AG09309 (cell line): ENCODE data around the gene FBXO21.

Experiments used
- DNase-seq: peaks from one replicate; pipeline ENCODE4 v3.0.0-alpha.2; 2010; ENCODE audit warnings: low read depth
- H3K4me3 ChIP-seq: 2 replicates; pipeline ENCODE4 v1.5.1; 2011; ENCODE audit warnings: mild to moderate bottlenecking, low read depth, low read length, moderate library complexity; ENCODE audit not compliant: control insufficient read depth
- CTCF ChIP-seq: IDR thresholded peaks from 2 replicates; pipeline ENCODE4 v1.5.1; 2011; ENCODE audit warnings: mild to moderate bottlenecking, low read depth, low read length, inconsistent platforms; ENCODE audit not compliant: insufficient read depth, control insufficient read depth; ENCODE audit errors: missing control alignments

Gene FBXO21

GRCh38 chr12:117127933-117128823, 62.1 kb downstream of the FBXO21 start:
- no peak for DNase-seq
- TF ChIP-seq CTCF, result no peak
- no peak overlapping the region for H3K4me3 ChIP-seq

- no peak for TF ChIP-seq CTCF
- DNase-seq, result no peak
- no peak overlapping the region for H3K4me3 ChIP-seq
These were observed 63.9 kb downstream of the FBXO21 start for GRCh38 chr12:117126335-117126734.

GRCh38 chr12:117125767-117126166, 64.5 kb downstream of the FBXO21 start:
- DNase-seq, result no peak
- no peak overlapping the region for H3K4me3 ChIP-seq
- TF ChIP-seq CTCF, result no peak

DNA sequence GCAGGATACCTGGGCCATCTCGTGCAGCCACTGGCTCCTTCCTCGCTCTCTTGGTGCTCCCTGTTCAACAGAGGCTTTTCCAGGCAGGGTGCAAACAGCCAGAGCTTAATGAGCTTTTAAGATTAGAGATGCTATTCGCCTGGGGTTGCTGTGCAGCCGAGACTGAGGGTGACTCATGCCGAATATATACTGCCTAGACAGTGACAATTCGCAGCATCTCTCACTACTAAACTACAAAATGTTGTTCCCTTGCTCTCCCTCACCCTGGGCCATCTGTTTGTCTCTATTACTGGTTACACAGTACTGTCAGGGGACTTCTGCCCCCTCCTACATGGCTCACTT, 65.0 kb downstream of the FBXO21 start:
- no peak for TF ChIP-seq CTCF
- no peak for DNase-seq
- no peak overlapping the region for H3K4me3 ChIP-seq

- no peak overlapping the region for H3K4me3 ChIP-seq
- DNase-seq, result no peak
- no peak for TF ChIP-seq CTCF
These were observed 65.6 kb downstream of the FBXO21 start for GRCh38 chr12:117124421-117125271.

- no peak overlapping the region for H3K4me3 ChIP-seq
- no peak for DNase-seq
- TF ChIP-seq CTCF, result no peak
These were observed 68.8 kb downstream of the FBXO21 start for GRCh38 chr12:117121441-117121840.
